OCI-LY1 (cell line): ENCODE measurements around the gene DIAPH3.

Experiments used
- H2AFZ ChIP-seq: fragments of 200-600 bp; sonication (generic), shearing (Covaris generic); 2 replicates; pipeline ENCODE4 v1.6.0; 2014; ENCODE audit warnings: antibody characterized with exemption, mild to moderate bottlenecking, low read length
- H3F3A ChIP-seq: fragments of 200-600 bp; sonication (generic), shearing (Covaris generic); 2 replicates; pipeline ENCODE4 v1.6.0; 2014; ENCODE audit warnings: mild to moderate bottlenecking, antibody characterized with exemption, low read length, moderate library complexity; ENCODE audit not compliant: insufficient read depth
- H3K27ac ChIP-seq: fragments of 200-600 bp; sonication (generic); 2 replicates; pipeline ENCODE4 v1.5.1; 2014; ENCODE audit warnings: low read length, mixed run types, mild to moderate bottlenecking, low read depth; ENCODE audit not compliant: poor library complexity, severe bottlenecking
- H3K27me3 ChIP-seq: fragments of 200-600 bp; sonication (generic); 2 replicates; pipeline ENCODE4 v1.6.0; 2014; ENCODE audit warnings: antibody characterized with exemption, mild to moderate bottlenecking, low read length, moderate library complexity; ENCODE audit not compliant: insufficient read depth
- H3K36me3 ChIP-seq: fragments of 200-600 bp; sonication (generic); 2 replicates; pipeline ENCODE4 v1.6.1; 2014; ENCODE audit warnings: mild to moderate bottlenecking, antibody characterized with exemption, low read length, moderate library complexity, mixed read lengths; ENCODE audit not compliant: insufficient read depth
- H3K4me1 ChIP-seq: fragments of 200-600 bp; sonication (generic); 2 replicates; pipeline ENCODE4 v1.5.1; 2014; ENCODE audit warnings: mild to moderate bottlenecking, low read length, moderate library complexity; ENCODE audit not compliant: insufficient read depth, severe bottlenecking
- H3K4me2 ChIP-seq: fragments of 200-600 bp; sonication (generic), shearing (Covaris generic); 2 replicates; pipeline ENCODE4 v1.6.1; 2014; ENCODE audit warnings: low read length
- H3K4me3 ChIP-seq: fragments of 200-600 bp; sonication (generic); 2 replicates; pipeline ENCODE4 v1.5.1; 2014; ENCODE audit warnings: low read length, low read depth, mild to moderate bottlenecking, mixed read lengths; ENCODE audit not compliant: poor library complexity, severe bottlenecking
- H3K79me2 ChIP-seq: fragments of 200-600 bp; shearing (Covaris generic); 2 replicates; pipeline ENCODE4 v1.6.1; 2016; ENCODE audit warnings: mixed run types, low read length, mixed read lengths; ENCODE audit not compliant: insufficient read depth
- H3K9ac ChIP-seq: fragments of 200-600 bp; sonication (generic), shearing (Covaris generic); 2 replicates; pipeline ENCODE4 v1.6.1; 2014; ENCODE audit warnings: mild to moderate bottlenecking, low read length, mixed read lengths
- H3K9me2 ChIP-seq: fragments of 200-600 bp; sonication (generic), shearing (Covaris generic); 2 replicates; pipeline ENCODE4 v1.6.1; 2014; ENCODE audit warnings: low read depth, mild to moderate bottlenecking, low read length, mixed read lengths
- H3K9me3 ChIP-seq: fragments of 200-600 bp; shearing (Covaris generic); 2 replicates; pipeline ENCODE4 v1.6.1; 2014; ENCODE audit warnings: low read length, mixed read lengths
- H4K20me1 ChIP-seq: fragments of 200-600 bp; sonication (generic), shearing (Covaris generic); 2 replicates; pipeline ENCODE4 v1.6.0; 2016; ENCODE audit warnings: mild to moderate bottlenecking, low read length; ENCODE audit not compliant: insufficient read depth
- CTCF ChIP-seq: fragments of 200-600 bp; sonication (generic), shearing (Covaris generic); IDR thresholded peaks from 2 replicates; pipeline ENCODE4 v1.5.1; 2017; ENCODE audit warnings: mild to moderate bottlenecking, antibody characterized with exemption, low read length, moderate library complexity, mixed read lengths
- EZH2 ChIP-seq: fragments of 200-600 bp; sonication (generic), shearing (Covaris generic); IDR thresholded peaks from 2 replicates; pipeline ENCODE4 v1.8.0; 2017; ENCODE audit warnings: borderline replicate concordance, mixed run types, mild to moderate bottlenecking, antibody characterized with exemption, low read length, moderate library complexity, mixed read lengths

DIAPH3 gene

DNA sequence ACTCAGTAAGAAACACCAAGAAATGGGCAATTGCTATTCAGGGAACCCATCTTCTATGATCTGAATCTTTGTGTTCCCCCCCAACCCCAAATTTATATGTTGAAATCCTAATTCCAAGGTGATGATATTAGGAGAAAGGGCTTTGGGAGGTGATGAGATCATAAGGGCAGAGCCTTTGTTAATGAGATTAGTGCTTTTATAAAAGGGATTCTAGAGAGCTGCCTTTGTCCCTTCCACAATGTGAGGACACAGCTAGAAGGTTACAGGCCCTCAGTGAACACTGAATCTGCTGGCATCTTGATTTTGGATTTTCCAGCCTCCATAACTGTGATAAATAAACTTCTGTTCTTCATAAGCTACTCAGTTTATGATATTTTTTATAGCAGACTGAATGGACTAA is 376.0 kb downstream of the DIAPH3 start:
- TF ChIP-seq CTCF (no peak), EZH2 (no peak)

GRCh38 chr13:59782696-59783095 is 381.0 kb downstream of the DIAPH3 start:
- H3K79me2 ChIP-seq: no peaks in the 10 kb centered on the region

More for the DNA sequence above, 376.0 kb downstream of the DIAPH3 start:
- H3K4me1 ChIP-seq: no peaks in the 10 kb centered on the region
- no peak overlapping the region for H3K27ac ChIP-seq
- H3K9me2 ChIP-seq: no peaks in the 10 kb centered on the region
- no peak overlapping the region for H3K4me3 ChIP-seq
- H3K4me2 ChIP-seq: no peak overlapping the region
- no peak overlapping the region for H3K9ac ChIP-seq
- H4K20me1 ChIP-seq: no peaks in the 10 kb centered on the region
- no peaks in the 10 kb centered on the region for H3K27me3 ChIP-seq
- no peaks in the 10 kb centered on the region for H3F3A ChIP-seq
- no peaks in the 10 kb centered on the region for H3K36me3 ChIP-seq
- no peaks in the 10 kb centered on the region for H3K79me2 ChIP-seq
- H3K9me3 ChIP-seq: no peaks in the 10 kb centered on the region
- H2AFZ ChIP-seq: no peak overlapping the region

GRCh38 chr13:59780058-59780457 is 383.7 kb downstream of the DIAPH3 start:
- no peaks in the 10 kb centered on the region for H3K27me3 ChIP-seq
- H3K9me3 ChIP-seq: no peaks in the 10 kb centered on the region
- H3K4me2 ChIP-seq: no peak overlapping the region
- no peak for TF ChIP-seq CTCF
- TF ChIP-seq EZH2: no peak
- no peaks in the 10 kb centered on the region for H3K9me2 ChIP-seq
- H3K4me1 ChIP-seq: no peaks in the 10 kb centered on the region
- H3K4me3 ChIP-seq: no peak overlapping the region
- H3F3A ChIP-seq: no peaks in the 10 kb centered on the region
- H3K27ac ChIP-seq: no peak overlapping the region
- no peak overlapping the region for H2AFZ ChIP-seq
- no peaks in the 10 kb centered on the region for H3K79me2 ChIP-seq
- no peaks in the 10 kb centered on the region for H3K36me3 ChIP-seq
- H3K9ac ChIP-seq: no peak overlapping the region
- no peaks in the 10 kb centered on the region for H4K20me1 ChIP-seq

More at GRCh38 chr13:59782696-59783095, 381.0 kb downstream of the DIAPH3 start:
- Histone ChIP-seq H2AFZ (no peak overlapping the region), H3K4me1 (no peaks in the 10 kb centered on the region), H3K36me3 (no peaks in the 10 kb centered on the region), H3K27me3 (no peaks in the 10 kb centered on the region), H3K9ac (no peak overlapping the region), H3K4me2 (no peak overlapping the region), H4K20me1 (no peaks in the 10 kb centered on the region), H3F3A (no peaks in the 10 kb centered on the region), H3K9me2 (no peaks in the 10 kb centered on the region), H3K9me3 (no peaks in the 10 kb centered on the region), H3K27ac (no peak overlapping the region), H3K4me3 (no peak overlapping the region)
- TF ChIP-seq EZH2 (no peak), CTCF (no peak)
